GM18868 (cell line): ENCODE data around the gene CROCC.

Experiments used
- ATAC-seq: cut with Tn5 transposase; IDR thresholded peaks from one replicate; pipeline ENCODE4 v1.9.1; 2021; ENCODE audit warnings: mild to moderate bottlenecking, moderate library complexity; ENCODE audit not compliant: unreplicated experiment

Gene CROCC

DNA sequence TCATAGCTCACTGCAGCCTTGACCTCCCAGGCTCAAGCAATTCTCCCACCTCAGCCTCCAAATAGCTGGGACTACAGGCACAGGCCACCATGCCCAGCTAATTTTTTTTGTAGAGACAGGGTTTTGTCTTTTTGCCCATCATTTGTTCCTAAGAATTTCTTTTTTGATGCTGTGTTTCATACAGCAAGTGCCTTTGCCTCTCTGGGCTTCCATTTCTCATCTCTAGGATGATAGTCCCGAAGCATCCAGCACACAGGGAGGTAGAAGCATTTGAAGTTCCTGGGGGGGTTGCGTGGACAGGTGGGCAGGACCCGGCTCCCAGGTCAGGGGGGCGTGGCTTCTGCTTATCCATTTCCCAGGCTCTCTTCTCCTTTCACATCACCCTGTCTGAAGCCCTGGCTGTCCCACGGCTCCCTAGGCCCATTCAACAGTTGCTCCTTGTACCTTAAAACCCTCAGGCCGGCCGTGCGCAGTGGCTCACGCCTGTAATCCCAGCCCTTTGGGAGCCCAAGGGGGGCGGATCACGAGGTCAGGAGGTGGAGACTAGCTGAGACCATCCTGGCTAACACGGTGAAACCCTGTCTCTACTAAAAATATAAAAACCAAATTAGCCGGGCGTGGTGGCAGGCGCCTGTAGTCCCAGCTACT, 86.6 kb downstream of the CROCC start:
- no peak for ATAC-seq

DNA sequence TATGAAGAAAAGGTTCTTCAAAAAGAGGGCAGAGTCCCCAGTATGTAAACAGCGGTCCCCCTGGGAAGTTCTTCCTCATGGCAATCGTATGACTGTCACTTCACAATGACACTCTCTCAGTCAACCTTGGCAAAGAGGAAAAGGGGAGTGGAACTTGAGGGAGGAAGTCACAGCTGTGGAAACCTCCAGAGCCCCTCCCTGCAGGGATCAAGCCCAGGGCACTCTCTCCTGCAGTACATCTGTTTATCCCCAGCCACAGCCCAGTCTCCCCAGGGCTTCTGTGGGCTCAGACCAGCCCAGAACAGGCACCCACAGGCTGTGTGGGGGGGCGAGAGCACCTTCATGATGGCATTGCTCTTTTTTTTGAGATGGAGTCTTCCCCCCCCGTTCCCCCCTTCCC, 88.0 kb downstream of the CROCC start:
- no peak for ATAC-seq

DNA sequence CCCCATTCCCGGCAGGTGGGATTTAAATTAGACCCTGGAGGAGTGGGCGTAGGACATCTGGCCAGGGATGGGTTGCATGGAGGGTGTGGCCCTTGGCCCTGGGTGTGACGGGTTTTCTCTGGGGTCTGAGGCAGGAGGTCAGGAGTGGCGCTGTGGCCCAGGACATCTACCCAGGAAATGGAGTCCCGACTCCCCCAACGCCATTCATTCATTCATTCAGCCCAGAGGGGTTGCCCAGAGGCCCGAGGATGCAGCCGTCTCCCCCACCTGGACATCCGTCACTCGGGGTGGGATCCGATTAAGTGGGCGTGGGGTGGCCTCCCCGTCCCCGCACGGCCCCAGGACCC, 89.3 kb downstream of the CROCC start:
- no peak for ATAC-seq

DNA sequence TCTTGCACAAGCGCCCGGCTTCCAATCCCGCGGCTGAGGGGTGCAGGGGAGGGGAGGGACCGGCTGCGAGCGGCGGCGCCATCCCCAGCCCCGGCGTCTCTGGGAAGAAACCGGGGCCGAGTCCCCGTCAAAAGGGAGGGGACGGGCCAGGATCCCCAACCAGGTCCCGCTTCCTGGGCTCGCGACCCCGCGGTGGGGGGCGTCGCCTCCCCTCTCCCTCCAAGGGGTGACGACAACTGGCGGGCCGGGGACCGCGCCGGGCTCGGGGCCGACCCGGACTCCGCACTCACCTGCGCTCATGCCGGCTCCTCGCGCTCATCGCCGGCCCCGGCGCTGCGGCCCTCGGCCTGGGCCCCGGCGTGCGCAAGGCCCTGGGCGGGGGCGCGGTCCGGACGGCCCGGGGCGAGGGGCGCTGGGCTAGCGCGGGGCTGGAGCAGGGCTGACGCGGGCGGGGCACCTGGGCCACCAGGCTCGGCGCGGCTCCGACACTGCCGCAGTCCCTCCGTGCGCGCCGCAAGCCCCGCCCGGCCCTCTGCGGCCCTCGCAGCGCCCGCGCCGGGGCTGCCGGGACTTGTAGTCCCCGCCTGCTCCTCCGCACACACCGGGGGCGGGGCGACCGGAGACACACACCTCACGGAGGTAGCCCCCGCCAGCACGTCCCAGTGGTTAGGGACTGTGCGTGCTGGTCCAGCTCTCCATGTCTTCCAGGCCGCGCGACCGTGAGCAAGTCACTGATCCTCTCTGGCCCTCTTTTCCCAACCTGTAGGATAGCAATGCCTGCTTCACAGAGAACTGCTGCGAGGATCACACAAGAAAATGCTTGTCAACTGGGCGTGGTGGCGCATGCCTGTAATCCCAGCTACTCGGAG, 89.9 kb downstream of the CROCC start, which contains the start of gene ATP13A2:
ATP13A2 (minus strand) TSS at position 490 of the 869 bp plus-strand sequence; CDS start at position 300, 190 bp downstream.
- ATAC-seq = peak; percentile 94

DNA sequence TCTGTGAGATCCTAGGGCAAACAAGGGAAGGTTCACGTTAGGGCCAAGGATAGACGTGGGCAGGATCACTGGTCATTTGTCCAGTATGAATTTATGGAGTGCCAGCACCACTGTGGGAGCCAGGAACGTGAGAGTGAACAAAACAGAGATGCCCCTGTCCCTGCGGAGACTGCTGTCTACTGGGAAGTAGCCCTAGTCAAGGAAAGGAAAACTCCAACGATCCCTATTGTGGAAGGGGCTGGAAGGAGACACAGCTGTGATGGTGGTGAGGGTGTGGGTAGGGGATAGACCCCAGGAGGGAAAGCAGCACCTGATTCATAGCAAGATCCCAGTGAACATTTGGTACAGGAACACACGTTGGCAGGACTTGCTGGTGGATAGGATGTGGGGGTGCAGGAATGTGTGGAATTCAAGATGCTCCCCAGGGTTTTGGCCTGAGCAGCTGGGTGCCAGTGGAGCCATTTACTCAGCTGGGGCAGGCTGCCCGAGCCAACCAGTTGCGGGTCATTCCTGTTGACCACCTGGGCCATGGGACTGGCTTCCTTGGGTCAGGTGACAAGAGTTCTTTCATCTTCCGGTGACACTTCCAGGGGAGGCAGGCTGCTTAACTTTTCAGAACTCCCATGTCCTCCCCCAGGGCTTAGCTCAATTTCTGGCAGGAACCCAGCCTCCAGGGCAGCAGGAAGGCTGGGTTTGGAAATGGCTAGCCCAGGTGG, 91.2 kb downstream of the CROCC start:
- no peak for ATAC-seq

DNA sequence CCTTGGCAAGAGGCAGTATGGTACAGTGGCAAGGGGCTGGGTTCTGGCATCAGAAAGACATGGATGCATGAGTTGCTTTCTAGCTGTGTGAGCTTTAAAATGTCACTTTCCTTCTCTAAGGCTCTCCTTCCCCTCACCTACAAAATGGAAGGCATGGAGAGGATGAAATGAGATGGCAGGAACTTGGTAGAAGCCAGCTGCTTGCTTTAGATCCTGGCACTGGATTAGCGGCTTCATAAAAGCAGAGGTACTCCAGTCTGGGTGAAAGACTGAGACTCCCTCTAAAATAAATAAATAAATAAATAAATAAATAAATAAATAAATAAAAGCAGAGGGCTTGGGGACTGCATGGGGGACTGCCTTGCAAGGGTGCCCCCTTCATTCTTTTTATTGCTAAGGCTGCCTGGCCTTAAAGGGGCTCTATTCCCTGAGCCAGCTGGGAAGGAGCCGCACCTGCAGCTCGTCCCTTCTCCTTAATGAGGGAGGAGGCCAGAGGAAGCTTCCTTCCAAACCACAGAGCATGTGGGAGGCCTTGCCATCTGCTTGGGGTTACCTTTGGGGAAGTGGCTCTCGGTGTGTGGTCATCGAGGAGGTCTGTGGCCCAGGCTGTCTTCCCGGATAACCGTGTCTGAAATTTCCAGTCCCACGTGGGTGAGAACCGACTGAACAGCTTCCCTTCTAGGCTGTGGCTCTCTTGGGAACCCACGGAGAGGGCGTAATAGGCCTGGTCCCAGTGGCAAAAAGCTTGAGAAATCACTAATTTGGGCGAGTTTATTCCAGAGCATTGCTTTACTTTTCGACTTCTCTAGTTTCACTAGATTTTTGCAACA, 92.0 kb downstream of the CROCC start:
- ATAC-seq = no peak

DNA sequence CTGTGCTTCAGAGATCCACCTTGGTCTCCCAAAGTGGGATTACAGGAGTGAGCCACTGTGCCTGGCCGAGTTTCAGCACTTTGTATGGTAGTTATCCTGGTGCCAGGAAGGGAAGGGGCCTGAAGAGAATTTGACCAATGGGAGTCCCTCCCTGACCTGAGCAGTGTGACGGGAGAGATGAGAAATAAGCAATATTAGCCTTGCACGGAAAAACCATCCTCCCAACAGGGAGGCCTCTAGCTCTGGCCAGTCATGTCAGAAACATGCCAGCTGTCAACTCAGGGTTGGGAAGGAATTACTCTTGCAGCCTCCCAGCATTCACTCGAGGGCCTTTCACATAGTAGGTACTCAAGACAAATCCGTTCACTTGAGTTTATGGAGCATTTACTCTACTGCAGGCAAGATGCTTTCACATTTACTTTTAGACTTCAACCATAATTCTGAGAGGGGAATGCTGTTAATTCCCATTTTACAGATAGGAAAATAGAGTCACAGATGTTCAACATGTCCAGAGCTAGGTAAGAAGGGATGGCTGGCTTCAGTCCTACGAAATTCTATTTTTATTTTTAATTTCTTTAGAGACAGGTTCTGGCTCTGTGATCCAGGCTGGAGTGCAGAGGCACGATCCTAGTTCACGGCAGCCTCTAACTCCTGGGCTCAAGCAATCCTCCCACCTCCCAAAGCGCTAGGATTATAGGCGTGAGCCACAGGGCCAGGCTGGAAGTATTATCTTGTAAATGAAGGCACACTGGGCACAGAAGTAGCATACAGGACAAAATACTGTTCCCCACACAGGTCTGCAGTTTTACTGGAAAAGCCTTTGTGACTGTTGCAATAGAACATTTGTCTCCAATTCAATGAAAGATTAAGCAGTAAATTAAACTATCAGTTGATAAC, 93.2 kb downstream of the CROCC start:
- ATAC-seq = no peak

DNA sequence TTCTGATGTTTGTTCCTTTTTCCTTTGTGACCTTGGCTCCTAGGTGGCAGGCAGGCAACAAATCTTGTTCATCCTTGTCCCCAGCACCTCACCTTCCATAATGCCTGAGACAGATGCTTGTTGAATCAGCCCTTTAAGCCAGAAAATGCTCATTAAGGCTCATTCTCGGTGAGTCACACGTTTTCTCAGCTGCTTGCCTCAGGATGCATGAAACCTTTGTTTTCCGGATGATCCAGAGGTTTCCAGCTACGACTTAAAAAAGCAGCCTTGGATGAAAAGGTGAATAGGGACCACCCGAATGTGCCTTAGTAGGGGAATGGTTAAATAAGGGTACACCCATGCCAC, 94.6 kb downstream of the CROCC start:
- ATAC-seq = no peak

DNA sequence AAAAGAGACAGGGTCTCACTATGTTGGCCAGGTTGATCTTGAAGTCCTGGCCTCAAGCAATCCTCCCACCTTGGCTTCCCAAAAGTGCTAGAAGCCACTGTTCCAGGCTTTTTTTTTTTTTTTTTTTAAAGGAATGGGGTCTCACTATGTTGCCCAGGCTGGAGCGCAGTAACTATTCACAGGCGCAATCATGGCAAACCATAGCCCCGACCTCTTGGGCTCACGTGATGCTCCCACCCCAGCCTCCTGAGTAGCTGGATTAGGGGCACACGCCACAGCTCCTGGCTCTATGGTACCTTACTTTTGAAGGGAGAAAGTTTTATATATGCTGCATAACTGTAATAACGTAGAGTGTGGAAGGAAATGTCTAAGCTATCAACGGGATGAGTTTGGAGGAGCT, 95.7 kb downstream of the CROCC start:
- ATAC-seq = no peak

DNA sequence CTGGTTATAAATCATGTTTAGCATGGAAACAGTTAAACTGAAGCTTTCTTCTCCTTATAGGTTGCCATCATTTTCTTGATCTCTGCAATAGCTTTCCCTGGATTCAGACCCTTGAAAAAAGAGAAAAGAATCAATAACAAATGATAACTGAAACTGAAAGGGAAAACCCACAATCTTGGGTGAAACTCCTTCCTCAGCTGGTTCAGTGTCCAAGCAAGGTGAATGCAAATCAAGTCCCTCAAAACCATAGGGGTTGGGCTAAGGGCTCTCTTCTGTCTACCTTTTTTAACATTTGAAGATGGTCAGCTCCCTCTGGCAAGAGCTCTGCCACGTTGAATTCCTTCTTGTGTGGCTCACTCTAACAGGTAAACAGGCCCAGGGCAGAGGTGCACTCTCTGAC, 97.1 kb downstream of the CROCC start:
- ATAC-seq = no peak

DNA sequence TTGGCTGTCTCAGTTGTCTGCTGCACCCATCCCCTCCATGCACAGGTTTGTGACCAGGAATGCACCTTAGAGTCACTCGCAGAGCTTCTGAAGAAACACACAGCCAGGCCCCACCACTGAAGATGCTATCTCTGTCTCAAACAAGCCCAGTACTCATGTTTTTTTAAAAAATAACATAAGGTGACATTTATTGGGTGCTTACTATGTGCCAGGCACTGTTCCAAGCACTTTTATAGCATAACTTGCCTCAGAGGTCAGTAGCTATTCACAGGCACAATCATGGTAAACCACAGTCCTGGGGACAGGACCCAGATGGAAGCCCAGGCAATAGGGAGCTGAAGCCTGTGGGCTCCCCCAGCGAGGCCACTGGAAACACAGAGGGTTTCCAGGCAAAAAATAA, 98.8 kb downstream of the CROCC start:
- no peak for ATAC-seq

DNA sequence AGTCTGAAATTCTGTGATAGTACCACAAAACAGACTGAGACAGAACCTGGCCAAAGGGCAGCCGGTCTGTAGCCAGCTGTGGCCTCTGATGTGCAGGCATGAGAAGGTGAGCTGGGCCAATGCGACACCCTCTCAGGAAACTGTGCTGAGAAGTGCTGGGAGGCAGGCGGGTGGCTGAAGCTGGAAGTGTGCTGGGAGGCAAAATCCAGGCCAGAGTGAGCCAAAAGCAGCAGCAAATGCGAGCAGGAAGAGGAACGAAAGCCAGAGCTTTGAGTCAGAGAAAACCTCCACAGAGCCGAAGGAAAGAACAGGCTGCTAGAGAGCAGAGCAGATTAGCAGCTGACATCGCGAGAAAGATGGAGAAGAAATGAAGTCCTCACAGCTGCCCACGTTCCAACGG, 100.2 kb downstream of the CROCC start:
- ATAC-seq = no peak
